Measurements from ENCODE around the gene PCSK7.

The PCSK7 gene

DNA sequence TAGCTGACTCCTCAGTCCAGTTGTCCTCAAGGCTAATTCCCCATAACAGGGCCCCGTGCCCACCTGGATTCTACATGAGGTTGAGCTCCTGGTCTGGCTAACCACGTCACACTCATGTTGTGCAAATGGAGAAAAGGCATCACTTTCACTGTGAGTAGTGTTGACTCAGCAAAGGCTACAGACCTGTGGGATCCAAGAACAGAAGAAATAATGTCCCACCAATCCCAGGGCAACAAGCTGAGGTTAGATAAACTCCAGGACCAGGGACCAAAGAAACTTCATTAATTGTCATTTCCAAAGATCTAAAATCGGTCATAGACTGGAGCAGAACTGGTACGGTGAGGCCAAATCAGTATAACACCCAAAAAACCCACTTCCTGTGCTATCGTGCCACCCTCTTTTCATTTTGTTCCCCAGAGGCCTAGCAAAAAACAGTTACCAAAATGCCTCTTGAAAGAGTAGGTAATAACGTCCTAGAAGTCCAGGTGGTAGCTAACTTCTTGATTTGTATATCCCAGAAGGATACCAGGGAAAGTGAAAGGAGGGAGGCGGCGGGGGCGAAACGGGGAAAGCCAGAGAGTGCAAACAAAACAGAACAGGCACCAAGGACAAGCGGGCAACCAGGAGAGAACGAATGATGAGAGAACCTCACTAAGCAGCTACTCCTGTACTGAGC lies 1.4 kb downstream of the PCSK7 start:
- DNase-seq, result peak; percentile 75

DNA sequence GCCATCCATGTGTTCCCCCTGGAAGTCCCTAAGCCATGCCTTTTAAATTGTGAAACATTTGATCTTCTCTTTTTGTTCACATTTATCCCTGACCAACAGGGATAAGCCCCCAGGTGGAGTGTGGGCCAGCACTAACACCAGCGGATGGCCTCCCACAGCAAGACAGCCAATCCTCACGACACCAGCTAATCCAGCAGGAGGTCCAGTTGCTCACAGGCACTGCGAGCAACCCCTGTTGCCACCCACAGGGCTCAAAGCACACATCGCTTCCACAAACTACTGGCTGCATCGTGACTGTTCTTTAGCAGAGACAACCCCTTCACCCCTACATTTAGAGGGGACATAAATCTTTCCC lies 2.0 kb downstream of the PCSK7 start:
- no peak for DNase-seq

DNA sequence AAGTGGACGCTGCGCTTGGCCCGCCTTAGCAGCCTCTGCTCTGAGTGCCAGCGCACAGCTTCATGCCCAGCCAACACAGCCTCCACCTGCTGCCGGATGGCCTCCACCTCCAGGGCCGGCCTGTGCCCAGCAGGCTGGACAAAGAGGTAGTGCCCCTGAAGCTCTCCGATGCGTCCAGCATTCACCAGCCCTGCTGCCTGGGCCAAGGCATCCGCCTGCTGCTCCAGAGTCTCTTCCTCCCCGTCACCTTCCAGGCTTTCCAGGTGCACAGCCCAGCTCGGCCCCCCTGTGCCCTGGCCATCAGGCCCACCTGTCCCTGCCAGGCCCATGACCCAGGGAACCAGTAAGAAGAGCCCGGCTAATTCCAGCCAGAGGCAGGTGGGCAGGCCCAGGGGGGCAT lies 2.5 kb downstream of the PCSK7 start:
- DNase-seq, result peak; percentile 59

DNA sequence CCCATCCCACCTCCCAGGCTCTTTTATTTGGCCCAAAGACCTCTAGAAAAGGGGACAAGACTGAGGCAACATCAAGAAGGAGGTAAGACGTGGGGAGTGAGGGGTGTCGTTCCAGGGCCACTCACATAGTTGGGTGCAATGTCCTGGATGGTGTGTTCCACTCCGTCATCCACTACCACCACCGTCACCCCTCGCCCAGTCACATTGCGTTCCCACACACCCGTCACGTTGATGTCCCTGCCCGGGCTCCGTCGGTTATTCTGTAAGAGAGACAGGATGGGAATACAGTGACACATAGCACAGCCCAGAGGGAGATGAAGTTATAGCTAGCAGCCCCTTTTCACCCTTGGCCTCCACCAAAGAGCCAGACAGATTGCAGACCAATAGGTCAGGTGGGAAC lies 3.8 kb downstream of the PCSK7 start:
- peak; percentile 54 for DNase-seq

DNA sequence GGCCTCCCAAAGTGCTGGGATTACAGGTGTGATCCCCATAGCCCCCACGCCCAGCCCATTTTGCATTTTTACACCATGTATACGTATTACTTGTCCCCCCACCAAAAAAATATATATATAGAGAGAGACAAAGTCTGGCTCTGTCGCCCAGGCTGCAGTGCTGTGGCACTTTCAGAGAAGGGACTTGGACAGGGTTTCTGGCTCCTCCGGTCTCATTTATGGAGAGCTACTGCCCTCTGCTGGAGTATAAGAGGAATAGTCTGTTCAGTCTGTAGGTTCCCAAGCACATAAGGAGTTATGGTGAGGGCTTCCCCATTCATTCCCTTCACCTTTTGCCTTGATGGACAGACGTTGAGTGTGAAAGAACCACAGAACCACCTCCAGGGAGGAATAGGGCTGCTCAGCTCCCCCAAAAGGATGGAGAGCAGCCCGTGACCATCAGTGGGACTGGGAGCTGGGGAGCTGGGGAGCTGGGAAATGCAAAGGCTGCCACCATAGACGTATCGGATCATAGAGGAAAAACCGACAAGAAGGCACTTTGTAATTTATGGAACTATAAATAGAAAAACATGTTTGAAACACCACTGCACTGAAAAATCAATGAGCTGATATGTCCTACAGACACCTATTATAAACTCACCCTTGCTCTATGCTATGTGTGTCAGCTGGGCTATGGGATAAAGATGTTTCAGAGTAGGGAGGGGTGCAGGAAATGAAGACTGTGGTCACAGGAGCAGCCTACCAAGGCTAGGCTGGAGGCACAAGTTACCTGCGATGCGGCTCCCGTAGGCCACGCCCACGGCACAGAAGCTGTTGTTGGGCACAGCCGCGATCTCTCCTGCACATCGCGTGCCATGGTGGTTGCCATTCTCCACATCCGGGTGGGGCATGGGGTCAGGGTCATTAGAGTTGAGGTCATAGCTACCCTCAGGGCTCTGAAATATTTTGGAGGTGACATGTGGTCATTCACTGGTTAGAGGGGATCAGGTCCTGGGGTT lies 5.2 kb downstream of the PCSK7 start:
- peak; percentile 68 for DNase-seq

DNA sequence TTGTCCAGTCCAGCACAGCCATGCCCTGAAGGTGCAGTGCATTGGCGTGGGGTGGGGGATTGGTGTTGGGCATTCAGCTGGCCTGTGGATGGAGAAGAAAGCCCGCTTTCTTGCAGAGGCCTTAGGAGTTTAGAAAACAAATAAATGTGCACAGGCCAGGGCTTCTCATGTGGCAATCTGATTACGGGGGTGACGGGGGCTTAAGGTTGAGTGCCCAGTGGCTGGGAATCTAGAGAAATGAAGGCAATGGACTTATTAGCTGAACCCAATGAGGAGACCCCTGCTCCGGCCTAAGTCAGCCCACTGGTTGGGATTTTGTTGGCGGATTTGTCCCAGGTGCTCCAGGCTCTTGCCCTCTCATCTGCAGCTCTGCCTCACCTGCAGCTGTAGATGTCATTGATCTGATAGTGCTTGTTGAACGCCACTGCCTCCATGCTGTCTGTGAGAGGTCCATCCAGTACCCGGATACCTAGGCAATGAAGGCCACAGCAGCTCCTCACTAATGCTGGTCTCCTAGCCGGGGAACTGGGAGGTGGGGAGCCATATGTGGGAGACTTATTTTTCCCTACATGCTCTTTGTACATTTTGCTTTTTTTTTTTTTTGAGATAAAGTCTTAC lies 6.2 kb downstream of the PCSK7 start:
- peak; percentile 52 for DNase-seq

DNA sequence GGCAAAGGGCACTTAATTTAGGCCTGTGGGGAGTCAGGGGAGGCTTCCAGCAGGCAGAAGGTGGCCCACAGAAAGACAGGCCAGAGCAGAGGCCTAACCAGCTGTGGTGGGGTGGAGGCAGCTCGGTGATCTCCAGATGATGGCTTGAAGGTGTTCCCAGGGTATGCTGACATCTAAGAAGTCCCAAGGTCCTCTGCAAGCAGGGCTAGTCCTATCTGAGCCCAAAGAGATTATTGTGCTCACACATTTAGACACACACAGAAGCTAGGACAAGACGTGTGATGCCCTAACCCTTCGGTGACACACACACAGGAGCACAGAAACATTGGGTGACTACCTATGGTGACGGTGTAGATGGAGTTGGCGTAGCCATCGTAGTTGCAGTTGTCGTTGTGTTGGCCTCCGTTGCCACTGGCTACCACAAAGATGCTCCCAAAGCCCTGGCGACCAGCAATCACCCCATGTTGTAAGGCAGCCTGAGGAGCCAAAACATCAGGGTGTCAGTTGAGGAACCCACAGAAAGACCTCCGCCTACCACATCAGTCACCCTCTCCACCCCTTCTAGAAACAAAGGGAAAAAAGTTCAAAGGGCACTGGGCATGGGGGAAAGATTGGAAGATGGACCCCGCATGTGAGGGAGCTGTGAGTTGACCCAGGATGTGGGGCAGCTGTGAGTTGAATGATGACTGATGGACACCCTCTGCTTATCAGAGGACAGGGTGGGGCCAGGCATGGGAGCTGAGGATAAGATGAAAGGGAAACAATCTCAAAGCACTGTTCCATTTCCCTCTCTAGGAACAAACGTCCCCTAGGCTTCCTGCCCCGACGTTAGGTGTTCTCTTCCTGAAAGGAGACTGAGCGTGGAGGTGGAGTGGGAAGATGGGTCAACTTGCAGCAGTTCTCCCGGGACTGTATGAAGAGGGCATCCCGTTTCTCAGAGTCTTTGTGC lies 7.9 kb downstream of the PCSK7 start:
- DNase-seq, result peak; percentile 52

DNA sequence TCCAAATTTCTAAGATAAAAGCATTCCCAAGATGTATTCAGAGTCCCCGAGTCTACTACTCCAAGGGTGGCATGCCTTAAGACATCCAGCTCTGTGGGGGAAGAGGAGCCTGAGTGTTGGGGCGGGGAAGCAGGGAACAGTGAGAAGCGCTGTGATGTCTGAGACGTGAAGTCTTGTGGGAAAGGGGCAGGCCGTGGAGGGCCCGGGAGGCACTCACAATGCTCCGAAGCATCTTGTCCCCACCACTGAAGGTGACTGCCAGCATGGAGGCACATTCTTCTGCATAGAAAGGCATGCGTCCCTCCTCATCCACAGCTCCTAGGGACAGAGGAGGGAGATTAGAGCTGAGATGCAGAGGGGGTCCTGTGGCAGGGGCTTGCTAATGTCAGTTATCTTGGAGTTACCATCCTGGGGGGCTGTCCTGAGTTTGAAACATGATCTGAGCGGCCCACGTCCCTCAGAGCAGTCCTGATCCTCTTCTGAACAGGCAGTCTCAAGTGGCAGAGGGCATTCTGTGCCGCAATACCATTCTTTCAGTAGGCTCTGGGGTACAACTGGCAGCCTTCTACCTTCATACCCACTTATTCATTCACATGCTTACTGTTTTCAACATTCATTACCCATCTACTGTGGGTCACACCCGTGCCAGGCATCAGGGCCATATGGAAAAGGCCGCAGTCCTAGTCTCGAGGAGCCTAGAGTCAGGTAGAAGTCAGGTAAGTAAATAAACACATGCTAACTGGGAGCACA lies 8.7 kb downstream of the PCSK7 start:
- peak; percentile 54 for DNase-seq

DNA sequence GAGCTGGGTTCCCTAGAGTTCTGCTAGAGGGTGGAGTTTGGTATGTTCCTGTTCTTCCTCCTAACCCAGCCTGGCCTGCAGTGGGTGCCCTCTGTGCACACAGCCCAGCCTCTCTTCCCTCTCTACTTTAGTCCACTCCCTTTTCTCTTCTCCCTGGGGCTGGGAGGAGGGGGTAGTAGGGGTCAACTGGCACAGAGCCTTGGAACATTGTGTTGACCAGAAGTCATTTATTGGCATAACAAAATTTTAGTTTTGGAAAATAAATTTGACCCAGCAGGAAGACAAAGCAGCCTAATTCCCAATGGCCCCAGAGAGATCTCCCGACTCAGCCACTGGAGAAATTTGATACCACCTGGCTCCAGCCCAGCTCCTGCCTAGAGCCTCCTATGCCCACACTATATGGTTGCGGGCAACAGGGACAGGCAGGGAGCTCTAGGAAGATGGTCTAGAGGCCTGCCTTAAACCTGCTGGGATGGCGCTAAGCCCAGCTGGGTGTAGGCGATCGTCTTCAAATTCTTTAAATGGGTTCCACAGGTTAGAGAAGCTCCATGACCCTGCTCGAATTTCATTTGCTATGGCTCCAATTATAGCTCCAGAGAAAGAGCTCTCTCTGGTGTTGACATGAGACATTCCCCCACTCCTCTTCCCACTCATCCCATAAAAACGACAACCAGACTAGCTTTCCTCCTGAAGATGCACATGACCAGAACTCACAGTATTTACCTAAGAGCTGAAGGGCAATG lies 9.9 kb downstream of the PCSK7 start:
- peak; percentile 28 for DNase-seq

DNA sequence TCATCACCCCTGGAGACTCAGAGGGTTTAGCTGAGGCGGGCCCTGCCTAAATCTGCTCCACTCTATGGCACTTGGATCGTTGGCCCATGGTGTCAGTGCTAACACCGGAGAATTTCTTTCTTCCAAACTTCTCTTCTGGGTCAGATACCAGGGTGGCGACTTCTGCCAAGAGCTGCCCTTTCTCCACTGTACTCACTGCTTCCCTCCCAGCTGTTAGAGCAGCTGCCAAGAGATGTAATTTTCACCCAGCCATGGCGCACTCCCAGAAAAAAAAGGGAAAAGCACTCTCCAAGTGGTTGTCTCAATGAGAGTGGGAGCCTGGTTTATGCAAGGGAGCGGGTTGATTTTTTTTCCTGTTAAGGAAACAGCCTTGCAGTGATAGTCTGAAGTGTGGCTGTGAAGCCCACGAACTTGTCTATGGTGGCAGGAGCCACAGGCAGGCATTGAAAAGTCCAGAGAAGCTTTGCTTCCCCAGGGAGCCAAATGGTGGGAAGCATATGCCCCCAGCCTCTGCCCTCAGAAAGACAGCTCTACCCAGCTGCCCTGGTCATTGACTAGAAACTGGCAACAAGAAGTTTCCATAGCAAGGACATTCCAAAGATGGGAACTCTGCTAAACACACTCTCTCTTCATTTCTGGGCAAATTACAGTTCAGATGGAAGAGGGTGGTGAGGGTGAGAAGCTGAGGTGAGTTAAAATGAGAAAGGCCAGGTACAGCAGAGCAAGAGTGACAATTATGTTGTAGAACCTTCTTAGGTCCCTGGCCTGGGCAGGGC lies 10.7 kb downstream of the PCSK7 start:
- peak; percentile 25 for DNase-seq

DNA sequence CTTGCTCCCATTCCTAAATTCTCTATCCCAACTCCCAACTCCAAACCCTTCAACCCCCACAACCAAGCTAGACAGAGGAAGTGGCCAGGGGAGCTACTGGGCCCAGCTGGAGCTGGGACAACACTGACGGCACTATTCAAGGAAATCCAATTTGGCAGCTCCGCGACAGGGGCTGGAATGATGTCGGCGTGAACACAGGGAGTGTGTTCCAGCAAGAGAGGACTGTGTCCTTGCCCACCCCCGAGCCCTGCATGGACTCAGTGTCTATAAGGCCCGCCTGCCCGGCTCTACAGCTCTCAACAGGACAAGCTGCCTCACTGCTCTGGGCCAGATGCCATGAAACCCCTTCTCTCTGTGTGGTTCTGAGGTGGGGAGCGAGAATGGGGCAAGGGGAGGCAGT lies 11.3 kb downstream of the PCSK7 start:
- peak; percentile 50 for DNase-seq

DNA sequence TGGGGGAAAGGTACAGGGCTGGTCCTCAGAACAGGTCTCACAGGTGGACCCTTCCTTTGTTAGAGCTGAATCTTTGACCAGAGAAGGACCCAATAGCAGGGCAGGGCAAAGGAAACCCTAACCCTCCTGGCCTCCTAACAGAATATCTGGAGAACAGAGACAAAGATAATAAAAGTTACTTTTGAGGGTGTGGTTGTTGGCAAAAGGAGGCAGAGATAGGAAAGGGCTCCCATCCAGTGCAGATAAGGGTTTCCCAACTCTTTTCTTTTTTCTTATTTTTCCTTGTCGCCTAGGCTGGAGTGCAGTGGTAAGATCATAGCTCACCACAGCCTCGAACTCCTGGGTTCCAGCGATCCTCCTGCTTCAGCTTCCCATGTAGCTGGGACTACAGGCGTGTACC lies 11.9 kb downstream of the PCSK7 start:
- no peak for DNase-seq

DNA sequence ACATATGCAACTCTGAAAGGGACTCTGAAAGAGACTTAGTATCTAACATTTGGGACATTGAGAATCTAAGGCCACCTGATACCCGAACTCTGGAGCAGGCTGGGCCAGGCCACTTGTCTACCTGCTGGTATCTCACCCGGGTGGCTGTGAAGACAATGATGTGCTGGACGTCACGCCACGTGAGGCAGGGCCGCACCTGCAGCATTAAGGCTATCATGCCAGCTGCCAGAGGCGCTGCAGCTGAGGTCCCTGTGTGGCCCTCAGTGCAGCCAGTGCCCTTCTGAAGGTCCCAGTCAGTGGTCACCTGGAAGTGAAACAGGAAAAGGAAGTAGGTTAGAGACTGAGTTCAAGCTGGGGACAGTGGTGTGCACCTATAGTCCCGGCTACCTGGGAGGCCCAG lies 12.4 kb downstream of the PCSK7 start:
- peak; percentile 47 for DNase-seq

DNA sequence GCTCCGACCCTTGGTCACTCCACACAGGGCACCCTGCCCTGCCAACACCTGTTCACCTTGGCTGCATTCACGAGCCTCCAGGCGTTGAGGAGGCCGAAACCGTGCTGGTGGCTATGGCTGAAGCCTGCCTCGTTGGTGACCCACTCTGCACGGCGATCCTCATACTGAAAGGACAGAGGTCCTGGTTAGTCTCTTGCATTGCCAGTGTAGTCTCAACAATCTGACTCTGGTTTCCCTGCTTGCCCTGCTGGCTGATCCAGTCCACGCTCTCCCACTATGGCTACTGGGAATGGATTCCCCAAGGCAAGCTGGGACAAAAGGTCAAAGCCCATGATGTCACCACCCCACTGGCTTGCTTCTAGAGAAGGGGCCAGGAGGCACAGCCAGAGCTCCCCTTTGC lies 12.9 kb downstream of the PCSK7 start:
- DNase-seq, result no peak

DNA sequence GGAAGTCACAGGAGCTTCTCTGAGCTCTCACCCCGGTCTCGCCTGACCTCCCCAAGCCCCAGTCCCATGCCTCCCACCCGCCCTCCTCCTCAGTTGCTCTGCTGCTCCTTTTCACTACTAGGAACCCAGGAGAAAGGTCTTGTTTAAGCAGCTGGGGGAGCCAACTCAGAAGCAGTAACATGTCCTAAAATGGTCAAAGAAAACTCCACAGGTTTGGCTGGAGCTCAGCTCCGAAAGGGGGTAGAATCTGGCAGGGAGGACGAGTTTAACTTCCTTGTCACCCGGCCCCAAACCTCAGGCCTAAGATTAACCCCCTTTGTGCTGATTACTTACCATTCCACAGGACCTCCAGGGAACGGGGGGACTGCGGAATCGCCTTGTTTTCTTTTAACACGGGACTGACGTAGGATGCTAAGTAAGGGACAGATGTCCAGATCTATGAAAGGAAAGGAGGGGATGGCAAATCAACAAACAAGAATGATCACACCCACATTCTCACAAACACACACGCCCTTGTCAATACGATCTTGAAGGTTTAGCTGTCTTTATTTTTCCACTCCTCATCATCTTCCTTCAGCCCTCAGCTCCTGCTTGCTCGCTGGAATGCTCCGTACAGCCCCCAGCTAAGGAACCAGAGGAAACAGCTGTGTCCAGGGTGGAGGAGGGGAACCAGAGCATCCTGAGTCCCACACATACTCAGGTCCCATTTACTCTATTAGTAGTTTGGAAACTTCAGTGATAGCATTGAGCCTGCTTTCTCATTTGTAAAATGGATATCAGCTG lies 13.5 kb downstream of the PCSK7 start:
- DNase-seq, result peak; percentile 14

DNA sequence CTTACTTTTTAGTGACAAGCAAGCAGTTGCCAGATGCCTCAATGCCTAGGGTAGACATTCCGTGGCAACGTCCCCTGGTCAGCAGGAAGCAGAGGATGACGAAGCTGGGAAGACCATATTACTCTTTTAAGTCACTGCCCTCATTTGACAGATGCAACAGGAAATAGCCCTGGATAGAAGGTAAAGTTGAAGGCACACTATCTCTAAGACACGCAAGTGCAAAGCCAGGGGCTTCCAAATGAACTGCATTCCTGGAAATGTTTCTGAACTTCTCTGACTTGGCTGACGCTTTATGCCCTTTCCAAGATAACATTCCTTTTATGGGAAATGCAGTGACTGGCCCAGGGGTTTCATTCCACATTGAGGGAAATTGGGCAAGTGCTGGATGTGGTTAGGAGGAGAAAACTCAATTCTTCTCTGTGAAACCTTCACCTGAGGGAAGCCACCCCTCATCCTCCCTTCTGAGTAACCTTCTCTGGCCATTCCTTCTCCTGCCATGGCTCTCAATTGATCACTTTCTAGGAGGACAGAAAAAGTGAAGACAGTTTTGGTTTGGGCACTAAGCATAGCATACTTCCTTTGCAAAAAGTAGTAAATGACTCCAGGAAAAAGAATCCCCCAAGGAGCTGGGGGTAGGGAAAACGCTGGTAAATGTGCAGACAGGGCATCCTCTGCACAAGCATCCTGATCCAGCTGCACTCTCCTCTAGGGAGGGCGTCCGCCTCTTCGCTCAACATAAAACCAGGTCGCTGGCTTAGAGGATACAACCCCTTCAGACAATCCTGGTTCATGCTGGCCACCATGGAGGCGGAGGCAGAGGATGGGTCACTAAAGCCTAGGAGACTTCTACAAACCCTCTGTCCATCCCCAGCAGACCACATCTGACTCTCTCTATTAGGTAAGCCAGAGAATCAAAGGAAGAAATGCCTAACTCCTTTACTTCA lies 14.5 kb downstream of the PCSK7 start:
- DNase-seq, result peak; percentile 50

DNA sequence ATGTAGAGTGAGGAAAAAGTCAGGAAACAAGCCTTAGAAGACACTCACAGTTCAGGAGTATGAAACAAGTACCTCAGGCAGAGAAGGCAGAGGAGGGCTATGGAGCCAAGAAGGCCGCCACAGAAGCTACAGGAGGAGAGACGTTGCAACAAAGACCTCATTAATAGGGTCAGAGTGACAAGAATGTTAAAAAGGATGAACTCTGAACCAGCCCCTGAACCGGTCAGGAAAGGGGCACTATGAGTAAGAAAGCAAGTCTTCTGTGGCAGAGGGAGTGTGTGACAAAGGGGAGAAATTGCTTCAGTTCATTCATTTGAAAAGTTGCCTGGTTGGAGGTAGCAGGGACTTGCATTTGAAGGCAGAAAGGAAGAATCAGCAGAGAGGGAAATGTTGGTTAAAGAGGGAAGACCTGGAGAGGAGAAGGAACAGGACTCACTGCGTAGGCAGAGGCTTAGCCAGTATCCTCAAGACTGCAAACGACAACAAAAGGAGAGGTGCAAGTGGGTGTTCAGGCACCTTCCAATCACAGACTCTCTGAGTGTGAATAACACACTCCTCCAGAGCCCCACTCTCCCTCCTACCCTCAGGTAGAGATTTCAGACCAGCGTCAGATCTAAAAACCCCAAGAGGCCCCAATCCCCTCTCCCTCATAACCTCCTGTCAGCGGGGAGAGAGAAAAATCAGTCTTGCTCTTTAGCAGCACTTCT lies 17.3 kb downstream of the PCSK7 start:
- no peak for DNase-seq
